Urothelium cell line (cell line): ENCODE data around the gene BCL7A.
"Not testable (repeated sequence)": the region's sequence is repeated elsewhere in the genome, so short reads cannot be mapped to it uniquely, and the experiment has no call there.

Source experiments
- DNase-seq: peaks from one replicate; pipeline ENCODE4 v3.0.0; 2011; ENCODE audit warnings: low spot score, mixed read lengths
- FAIRE-seq: peaks from 2 replicates; lab custom pipeline; 2011; peaks lifted over from hg19 to GRCh38; lab: Jason Lieb, UNC

BCL7A gene

GRCh38 chr12:122024132-122024785 lies 2.6 kb downstream of the BCL7A start:
- FAIRE-seq, result no peak
- DNase-seq, result no peak

- FAIRE-seq, result no peak
- DNase-seq, result no peak
These were observed 5.1 kb downstream of the BCL7A start for GRCh38 chr12:122026706-122027333.

GRCh38 chr12:122028165-122028904 lies 6.7 kb downstream of the BCL7A start:
- no peak for DNase-seq

GRCh38 chr12:122028905-122029560 lies 7.3 kb downstream of the BCL7A start:
- FAIRE-seq, result no peak
- DNase-seq, result no peak

More at GRCh38 chr12:122028165-122028904, 6.7 kb downstream of the BCL7A start:
- no peak for FAIRE-seq

- DNase-seq (no peak), FAIRE-seq (no peak)
These were observed 8.1 kb downstream of the BCL7A start for GRCh38 chr12:122029620-122030423.

GRCh38 chr12:122030424-122031035 lies 8.8 kb downstream of the BCL7A start:
- DNase-seq (no peak), FAIRE-seq (no peak)

GRCh38 chr12:122031342-122032216 lies 9.9 kb downstream of the BCL7A start:
- FAIRE-seq (no peak), DNase-seq (peak; percentile 60)

GRCh38 chr12:122032580-122032979 lies 10.9 kb downstream of the BCL7A start:
- no peak for FAIRE-seq

GRCh38 chr12:122035292-122035691 lies 13.6 kb downstream of the BCL7A start:
- FAIRE-seq, result no peak
- DNase-seq, result no peak

More at GRCh38 chr12:122032580-122032979, 10.9 kb downstream of the BCL7A start:
- no peak for DNase-seq

GRCh38 chr12:122036153-122036552 lies 14.5 kb downstream of the BCL7A start:
- no peak for FAIRE-seq
- no peak for DNase-seq

- no peak for FAIRE-seq
- DNase-seq, result no peak
These were observed 19.1 kb downstream of the BCL7A start for GRCh38 chr12:122040579-122041386.

GRCh38 chr12:122041458-122041857 lies 19.8 kb downstream of the BCL7A start:
- not testable (repeated sequence) for DNase-seq, FAIRE-seq

GRCh38 chr12:122042910-122043309 lies 21.2 kb downstream of the BCL7A start:
- FAIRE-seq (no peak), DNase-seq (no peak)

GRCh38 chr12:122043476-122043875 lies 21.8 kb downstream of the BCL7A start:
- DNase-seq, result no peak
- FAIRE-seq, result no peak

GRCh38 chr12:122045262-122045661 lies 23.6 kb downstream of the BCL7A start:
- no peak for DNase-seq
- no peak for FAIRE-seq

- DNase-seq (no peak), FAIRE-seq (no peak)
These were observed 24.5 kb downstream of the BCL7A start for GRCh38 chr12:122046145-122046544.

GRCh38 chr12:122048151-122048550 lies 26.5 kb downstream of the BCL7A start:
- DNase-seq (no peak), FAIRE-seq (no peak)

GRCh38 chr12:122049827-122050226 lies 28.1 kb downstream of the BCL7A start:
- DNase-seq (no peak), FAIRE-seq (no peak)
